Fibroblast of lung (primary cell): ENCODE data around the gene TUBGCP3. TPM values are rescaled to one million over a fixed set of nuclear protein-coding genes. Genes with fewer than 3 reads are reported as not detected.

Experiments used
- DNase-seq, 2 donors: peaks; one replicate each; pipeline versions ENCODE4 v3.0.0 to v3.0.0-alpha.2; 2010; ENCODE audit warnings: low read depth in 2 of 2
- H2AFZ ChIP-seq: 2 replicates; pipeline ENCODE4 v1.5.1; 2012; ENCODE audit warnings: low read length, control low read depth, inconsistent platforms
- H3K27ac ChIP-seq: 2 replicates; pipeline ENCODE4 v1.5.1; 2011; ENCODE audit warnings: low read length, control low read depth; ENCODE audit not compliant: insufficient read depth
- H3K27me3 ChIP-seq: 2 replicates; pipeline ENCODE4 v1.5.1; 2011; ENCODE audit warnings: mild to moderate bottlenecking, low read length; ENCODE audit not compliant: control insufficient read depth, insufficient read depth
- H3K36me3 ChIP-seq: 2 replicates; pipeline ENCODE4 v1.5.1; 2011; ENCODE audit warnings: low read length; ENCODE audit not compliant: control insufficient read depth, insufficient read depth
- H3K4me1 ChIP-seq: 2 replicates; pipeline ENCODE4 v1.5.1; 2011; ENCODE audit warnings: low read length; ENCODE audit not compliant: control insufficient read depth, insufficient read depth; ENCODE audit errors: extremely low read depth
- H3K4me2 ChIP-seq: 2 replicates; pipeline ENCODE4 v1.5.1; 2011; ENCODE audit warnings: low read length, control low read depth; ENCODE audit not compliant: insufficient read depth; ENCODE audit errors: extremely low read depth
- H3K4me3 ChIP-seq, 4 experiments: fragments of 200-600 bp in 1 of 4; sonication (generic) in 1 of 4; replicated peaks in 1 of 4; 2 replicates each; pipeline ENCODE4 v1.5.1; 2011 to 2016; ENCODE audit warnings: low read length in 4 of 4, low read depth in 3 of 4, mild to moderate bottlenecking in 3 of 4, control low read depth in 2 of 4, inconsistent platforms in 1 of 4, mixed read lengths in 1 of 4; ENCODE audit not compliant: insufficient read depth in 1 of 4; ENCODE audit errors: control extremely low read depth in 1 of 4
- H3K79me2 ChIP-seq: 2 replicates; pipeline ENCODE4 v1.5.1; 2012; ENCODE audit warnings: mild to moderate bottlenecking, low read length, inconsistent platforms; ENCODE audit not compliant: control insufficient read depth, insufficient read depth
- H3K9ac ChIP-seq: 2 replicates; pipeline ENCODE4 v1.5.1; 2011; ENCODE audit warnings: mild to moderate bottlenecking, low read length, control low read depth; ENCODE audit not compliant: insufficient read depth
- H3K9me3 ChIP-seq: 2 replicates; pipeline ENCODE4 v1.5.1; 2012; ENCODE audit warnings: low read depth, low read length; ENCODE audit not compliant: control insufficient read depth, insufficient read depth
- H4K20me1 ChIP-seq: 2 replicates; pipeline ENCODE4 v1.5.1; 2011; ENCODE audit warnings: low read length; ENCODE audit not compliant: control insufficient read depth, insufficient read depth; ENCODE audit errors: extremely low read depth
- EZH2 ChIP-seq: IDR thresholded peaks from 2 replicates; pipeline ENCODE4 v1.5.1; 2012; ENCODE audit warnings: low read length, control low read depth, mild to moderate bottlenecking; ENCODE audit errors: missing control alignments
- polyA plus RNA-seq, 2 donors: library from polyadenylated mRNA; depleted of rRNA in 1 of 2; stranded (reverse) in 1 of 2; unstranded in 1 of 2; fragments of >200 nt; gene quantifications; 2 replicates each; pipeline ENCODE4 v1.2.1, GENCODE V29; 2011 to 2012; ENCODE audit warnings: missing spikeins in 1 of 2
- total RNA-seq: library from RNA; depleted of rRNA; stranded (reverse); fragments of >200 nt; gene quantifications from 2 replicates; pipeline ENCODE4 v1.2.1, GENCODE V29; 2014
- TF ChIP-seq, protein P1 (sequence below), 2 donors: IDR thresholded peaks in 1 of 2; conservative IDR thresholded peaks in 1 of 2; 1 replicate in 1 of 2; 2 replicates in 1 of 2; pipeline ENCODE4 v1.5.1; 2011 to 2012; ENCODE audit warnings: low read length in 2 of 2, control low read depth in 1 of 2, inconsistent platforms in 1 of 2, low read depth in 1 of 2, mild to moderate bottlenecking in 1 of 2

The TUBGCP3 gene
- total and polyA plus RNA-seq, 2 donors (not counting 1 experiment from before 2014, with no cell fraction given), result 14.5 to 17.2 TPM

DNA sequence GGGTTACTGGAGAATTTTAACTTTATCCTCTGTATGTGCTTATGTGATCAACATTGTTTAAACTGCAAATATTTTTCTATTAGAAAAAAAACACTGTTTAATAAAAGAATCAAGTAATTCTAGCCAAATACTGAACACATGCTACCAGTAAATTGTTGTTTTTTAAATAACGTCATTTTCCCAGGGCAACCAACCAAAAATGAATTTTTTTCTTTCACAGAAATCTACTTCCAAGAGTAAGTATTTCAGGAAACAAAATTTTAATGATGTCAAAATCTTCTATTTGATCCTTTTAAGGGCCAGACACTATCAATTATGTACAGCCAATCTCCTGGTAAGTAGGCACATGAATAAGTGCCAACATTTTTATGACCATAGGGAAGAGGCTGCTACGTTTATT is 57.1 kb downstream of the TUBGCP3 start:
- H3K9me3 ChIP-seq, result no peaks in the 10 kb centered on the region
- H3K27me3 ChIP-seq, result no peaks in the 10 kb centered on the region
- H3K79me2 ChIP-seq, result no peaks in the 10 kb centered on the region
- H3K4me1 ChIP-seq, result no peaks in the 10 kb centered on the region
- H2AFZ ChIP-seq, result no peak overlapping the region
- no peak for TF ChIP-seq EZH2
- TF ChIP-seq, protein P1, sequence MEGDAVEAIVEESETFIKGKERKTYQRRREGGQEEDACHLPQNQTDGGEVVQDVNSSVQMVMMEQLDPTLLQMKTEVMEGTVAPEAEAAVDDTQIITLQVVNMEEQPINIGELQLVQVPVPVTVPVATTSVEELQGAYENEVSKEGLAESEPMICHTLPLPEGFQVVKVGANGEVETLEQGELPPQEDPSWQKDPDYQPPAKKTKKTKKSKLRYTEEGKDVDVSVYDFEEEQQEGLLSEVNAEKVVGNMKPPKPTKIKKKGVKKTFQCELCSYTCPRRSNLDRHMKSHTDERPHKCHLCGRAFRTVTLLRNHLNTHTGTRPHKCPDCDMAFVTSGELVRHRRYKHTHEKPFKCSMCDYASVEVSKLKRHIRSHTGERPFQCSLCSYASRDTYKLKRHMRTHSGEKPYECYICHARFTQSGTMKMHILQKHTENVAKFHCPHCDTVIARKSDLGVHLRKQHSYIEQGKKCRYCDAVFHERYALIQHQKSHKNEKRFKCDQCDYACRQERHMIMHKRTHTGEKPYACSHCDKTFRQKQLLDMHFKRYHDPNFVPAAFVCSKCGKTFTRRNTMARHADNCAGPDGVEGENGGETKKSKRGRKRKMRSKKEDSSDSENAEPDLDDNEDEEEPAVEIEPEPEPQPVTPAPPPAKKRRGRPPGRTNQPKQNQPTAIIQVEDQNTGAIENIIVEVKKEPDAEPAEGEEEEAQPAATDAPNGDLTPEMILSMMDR (conservative IDR thresholded peaks at IDR 0.05 in 1 of 2, IDR thresholded peaks at IDR 0.05 in 1 of 2; ENCODE audit: low read depth in 1 of 2, low read length in 2 of 2), result no peak
- no peak overlapping the region for H3K9ac ChIP-seq
- H3K27ac ChIP-seq, result no peak overlapping the region
- no peak overlapping the region for H3K4me3 ChIP-seq
- H4K20me1 ChIP-seq, result no peaks in the 10 kb centered on the region
- H3K4me2 ChIP-seq, result no peak overlapping the region
- no peak for DNase-seq
- peaks cover 7% of the 10 kb centered on the region for H3K36me3 ChIP-seq

DNA sequence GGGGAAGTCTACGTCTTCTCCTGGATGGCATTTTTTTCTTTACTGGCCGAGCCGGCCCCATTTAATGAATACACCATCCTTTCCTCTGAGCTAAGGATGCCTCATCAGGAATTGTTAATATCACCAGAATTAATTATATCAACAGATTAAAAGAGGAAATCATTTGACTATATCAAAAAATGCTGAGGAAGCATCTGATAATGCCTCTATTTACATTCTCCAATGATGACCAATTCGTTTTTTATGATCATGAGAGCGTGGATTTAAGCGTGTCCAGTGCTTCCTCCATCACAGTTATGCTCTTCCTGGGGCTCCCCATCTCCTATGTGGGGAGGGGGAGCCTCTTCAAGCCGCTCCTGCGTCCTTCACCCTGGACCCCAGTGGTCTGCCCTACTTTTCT is 58.7 kb downstream of the TUBGCP3 start:
- Histone ChIP-seq H3K4me3 (no peak overlapping the region), H2AFZ (no peak overlapping the region), H3K9ac (no peak overlapping the region), H3K27me3 (no peaks in the 10 kb centered on the region), H3K79me2 (no peaks in the 10 kb centered on the region), H3K36me3 (peaks cover 7% of the 10 kb centered on the region), H3K4me1 (no peaks in the 10 kb centered on the region), H3K27ac (no peak overlapping the region), H4K20me1 (no peaks in the 10 kb centered on the region), H3K4me2 (no peak overlapping the region), H3K9me3 (no peaks in the 10 kb centered on the region)
- DNase-seq, result no peak
- TF ChIP-seq, protein P1 (conservative IDR thresholded peaks at IDR 0.05 in 1 of 2, IDR thresholded peaks at IDR 0.05 in 1 of 2; ENCODE audit: low read depth in 1 of 2, low read length in 2 of 2), result no peak
- TF ChIP-seq EZH2, result no peak

DNA sequence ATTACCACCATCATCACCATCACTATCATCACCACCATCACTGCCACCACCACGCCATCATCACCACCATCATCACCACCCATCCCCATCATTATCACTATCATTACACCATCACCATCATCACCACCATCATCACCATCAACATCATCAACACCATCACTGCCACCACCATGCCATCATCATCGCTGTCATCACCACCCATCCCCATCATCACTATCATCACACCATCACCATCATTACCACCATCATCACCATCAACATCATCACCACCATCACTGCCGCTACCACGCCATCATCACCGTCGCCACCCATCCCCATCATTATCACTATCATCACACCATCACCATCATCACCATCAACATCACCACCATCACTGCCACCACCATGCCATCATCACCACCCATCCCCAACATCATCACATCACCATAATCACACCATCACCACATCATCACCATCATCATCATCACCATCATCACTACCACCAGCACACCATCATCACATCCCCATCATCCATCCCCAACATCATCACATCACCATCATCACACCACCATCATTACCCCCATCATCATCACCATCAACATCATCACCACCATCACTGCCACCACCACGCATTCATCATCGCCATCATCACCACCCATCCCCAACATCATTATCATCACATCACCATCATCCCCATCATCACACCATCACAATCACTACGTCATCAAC is 61.7 kb downstream of the TUBGCP3 start:
- Histone ChIP-seq H3K4me3 (no peak overlapping the region), H3K4me1 (no peaks in the 10 kb centered on the region), H2AFZ (no peak overlapping the region), H3K36me3 (peaks cover 11% of the 10 kb centered on the region), H3K9ac (no peak overlapping the region), H4K20me1 (no peaks in the 10 kb centered on the region), H3K9me3 (no peaks in the 10 kb centered on the region), H3K4me2 (no peak overlapping the region), H3K27ac (no peak overlapping the region), H3K79me2 (no peaks in the 10 kb centered on the region), H3K27me3 (no peaks in the 10 kb centered on the region)
- TF ChIP-seq, protein P1 (conservative IDR thresholded peaks at IDR 0.05 in 1 of 2, IDR thresholded peaks at IDR 0.05 in 1 of 2; ENCODE audit: low read depth in 1 of 2, low read length in 2 of 2), result no peak
- DNase-seq, result no peak
